ENCODE data around the gene PDCL2. TPM values are rescaled to one million over a fixed set of nuclear protein-coding genes. Genes with fewer than 3 reads are reported as not detected.

PDCL2 gene
- total and polyA plus RNA-seq, 9 of the 15 experiments (the other 6 are each of a cell fraction or from before 2014, with no cell fraction given): 0.62 to 2.5 (median 1.2) TPM

GRCh38 chr4:55546756-55547465 is 45.1 kb downstream of the PDCL2 start, which contains the start of gene CLOCK (continued):
- no peak for TF ChIP-seq USF1 (CRISPR knock-in tag; IDR thresholded peaks at IDR 0.05)
- no peak for TF ChIP-seq TAL1 (IDR thresholded peaks at IDR 0.05)
- no peak for TF ChIP-seq NR3C1 (CRISPR knock-in tag; IDR thresholded peaks at IDR 0.05)
- no peak for TF ChIP-seq ZNF23 (CRISPR knock-in tag; IDR thresholded peaks at IDR 0.05)
- peak; percentile 34; the same call in 1 of the 2 replicates for TF ChIP-seq HCFC1 (IDR thresholded peaks at IDR 0.05; ENCODE audit: low read depth, low read length)
- TF ChIP-seq ZNF354B (CRISPR knock-in tag; IDR thresholded peaks at IDR 0.05): no peak
- TF ChIP-seq FOXP1 (CRISPR knock-in tag; IDR thresholded peaks at IDR 0.05): peak; percentile 38; the same call in 1 of the 2 replicates
- no peak for TF ChIP-seq LARP7 (IDR thresholded peaks at IDR 0.05)
- TF ChIP-seq MIER1 (IDR thresholded peaks at IDR 0.05; ENCODE audit: low read depth): no peak
- TF ChIP-seq HNRNPK (IDR thresholded peaks at IDR 0.05; ENCODE audit: low read depth, low read length, poor library complexity, severe bottlenecking): peak; percentile 96
- no peak for TF ChIP-seq SAP30 (IDR thresholded peaks at IDR 0.05; ENCODE audit: borderline replicate concordance, insufficient read depth, low read depth, low read length, poor library complexity, severe bottlenecking)
- TF ChIP-seq PHF8 (IDR thresholded peaks at IDR 0.05; ENCODE audit: borderline replicate concordance, low read length): peak; percentile 55; the same call in 1 of the 2 replicates
- TF ChIP-seq ZNF57 (CRISPR knock-in tag; IDR thresholded peaks at IDR 0.05): no peak
- TF ChIP-seq SIN3A (IDR thresholded peaks at IDR 0.05; ENCODE audit: borderline replicate concordance in 2 of 2, control insufficient read depth in 1 of 2, low read depth in 2 of 2, low read length in 2 of 2): no peak
- TF ChIP-seq CHCHD3 (CRISPR knock-in tag; IDR thresholded peaks at IDR 0.05): no peak
- TF ChIP-seq STAT5B (CRISPR knock-in tag; IDR thresholded peaks at IDR 0.05): no peak
- no peak for TF ChIP-seq TRIM28 (IDR thresholded peaks at IDR 0.05)
- peak; percentile 33 for TF ChIP-seq RBBP5 (IDR thresholded peaks at IDR 0.05; ENCODE audit: borderline replicate concordance, insufficient read depth, low read length, poor library complexity, severe bottlenecking)
- peak; percentile 75 for TF ChIP-seq RB1 (IDR thresholded peaks at IDR 0.05; ENCODE audit: low read depth)
- TF ChIP-seq TBL1XR1 (IDR thresholded peaks at IDR 0.05; ENCODE audit: low read length in 2 of 2): peak in 1 of 2 experiments; percentile 13; a peak in 1 of 4 replicates
- peak; percentile 21; the same call in 1 of the 2 replicates for TF ChIP-seq POLR2AphosphoS5 (IDR thresholded peaks at IDR 0.05; ENCODE audit: control insufficient read depth, insufficient read depth, low read depth, low read length)
- no peak for TF ChIP-seq CHD2 (IDR thresholded peaks at IDR 0.05; ENCODE audit: low read depth, low read length)

Data from K562 (cell line).